GM21528 (cell line): ENCODE measurements around the gene CHMP1A.
A peak's percentile ranks its signal among the peaks of the same experiment; 100 is the strongest.
"Not testable (repeated sequence)": the region's sequence is repeated elsewhere in the genome, so short reads cannot be mapped to it uniquely, and the experiment has no call there.

Experiments
- ATAC-seq: cut with Tn5 transposase; IDR thresholded peaks from one replicate; pipeline ENCODE4 v1.9.1; 2021; ENCODE audit warnings: mild to moderate bottlenecking, moderate library complexity; ENCODE audit not compliant: unreplicated experiment, low FRiP score

CHMP1A gene

DNA sequence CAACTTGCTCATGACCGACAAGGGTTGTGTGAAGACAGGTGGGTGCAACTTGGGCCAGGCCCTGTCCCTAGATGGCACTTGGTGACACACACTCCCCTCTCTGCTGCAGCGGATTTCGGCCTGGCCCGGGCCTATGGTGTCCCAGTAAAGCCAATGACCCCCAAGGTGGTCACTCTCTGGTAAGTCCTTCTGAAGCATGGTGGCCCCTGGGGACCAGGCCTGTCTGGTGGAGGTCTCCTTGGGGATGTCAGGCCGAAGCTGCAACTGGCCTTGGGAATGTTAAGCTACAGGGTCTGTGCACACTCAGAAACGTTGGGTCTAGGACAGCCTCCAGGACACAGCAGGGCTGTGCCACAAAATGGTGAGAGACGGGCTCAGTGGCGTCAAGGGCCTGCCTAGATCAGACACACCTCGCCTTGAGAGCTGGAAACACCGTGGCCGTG is 35.8 kb upstream of the CHMP1A start:
- no peak for ATAC-seq

GRCh38 chr16:89691986-89692569 is 34.6 kb upstream of the CHMP1A start:
- ATAC-seq: no peak

- no peak for ATAC-seq
These were observed 33.9 kb upstream of the CHMP1A start for GRCh38 chr16:89691231-89691985.

DNA sequence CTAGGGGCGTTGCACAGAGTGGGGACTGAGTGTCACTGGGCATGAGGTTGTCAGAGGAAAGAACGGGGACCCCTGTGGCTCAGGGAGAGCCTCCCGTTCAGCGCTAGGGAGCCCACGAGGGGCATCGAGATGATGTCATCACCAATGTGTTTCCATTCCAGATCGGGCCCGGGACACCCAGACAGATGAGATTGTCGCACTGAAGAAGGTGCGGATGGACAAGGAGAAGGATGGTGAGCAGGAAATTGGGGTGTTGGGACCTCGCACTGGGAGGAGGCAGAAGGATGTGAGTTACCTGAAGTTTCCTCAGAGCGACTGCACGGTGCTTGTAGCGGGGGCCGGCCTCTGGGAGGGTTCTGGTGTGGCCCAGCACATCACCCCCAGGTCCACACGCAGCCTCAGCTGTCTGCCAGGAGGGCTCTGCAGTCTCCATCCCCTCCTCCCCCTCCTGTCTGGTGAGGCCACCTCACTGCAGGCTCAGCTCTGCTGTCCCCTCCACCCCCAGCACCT is 32.9 kb upstream of the CHMP1A start:
- ATAC-seq: no peak

- ATAC-seq: not testable (repeated sequence)
These were observed 32.1 kb upstream of the CHMP1A start for GRCh38 chr16:89689621-89690020.

GRCh38 chr16:89689142-89689541 is 31.6 kb upstream of the CHMP1A start:
- ATAC-seq: no peak

DNA sequence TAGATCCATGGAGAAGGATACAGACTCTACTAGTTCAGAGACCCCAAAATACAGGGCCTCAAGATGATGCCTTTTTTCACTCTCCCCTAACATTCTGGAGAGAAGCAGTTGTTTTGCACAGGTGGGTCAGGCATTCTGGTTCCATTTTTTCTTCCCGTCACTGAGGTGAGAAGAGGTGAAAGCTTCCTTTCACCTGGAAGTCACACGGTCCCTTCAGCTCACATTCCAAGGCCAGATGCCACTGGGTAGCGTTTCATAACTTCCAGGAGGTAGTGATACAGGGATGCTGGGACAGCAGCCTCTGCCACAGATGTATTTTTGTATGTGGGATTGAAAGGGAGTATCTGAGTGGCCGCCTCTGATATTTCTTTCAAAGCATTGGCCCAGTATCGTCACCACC is 30.9 kb upstream of the CHMP1A start:
- no peak for ATAC-seq

GRCh38 chr16:89687092-89687940 is 29.8 kb upstream of the CHMP1A start:
- ATAC-seq: peak; percentile 39

- peak; percentile 78 for ATAC-seq
These were observed 29.1 kb upstream of the CHMP1A start, which contains the start of gene CDK10 for GRCh38 chr16:89686520-89687091. Gene CDK10 (plus strand): TSS chr16:89686689. CDS start chr16:89686711, 22 bp downstream.

- no peak for ATAC-seq
These were observed 28.4 kb upstream of the CHMP1A start for GRCh38 chr16:89685916-89686315.

DNA sequence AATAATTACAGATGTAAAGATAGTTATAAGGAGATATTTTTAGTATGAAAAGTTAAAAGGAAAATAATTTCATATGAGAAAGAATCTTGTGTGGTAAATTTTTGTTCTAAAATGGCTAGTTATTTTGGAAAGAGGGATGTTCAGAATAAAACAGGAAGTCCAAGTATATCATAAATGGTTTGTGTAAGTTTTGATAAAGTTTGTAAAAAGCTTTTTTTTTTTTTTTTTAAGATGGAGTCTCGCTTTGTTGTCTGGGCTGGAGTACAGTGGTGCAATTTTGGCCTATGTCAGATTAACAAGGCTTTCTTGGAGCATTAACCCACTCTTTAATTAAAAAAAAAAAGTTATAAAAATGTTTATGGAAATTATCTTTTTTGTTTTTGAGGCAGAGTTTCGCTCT is 20.8 kb upstream of the CHMP1A start:
- ATAC-seq: no peak

GRCh38 chr16:89672177-89672941 is 14.9 kb upstream of the CHMP1A start:
- no peak for ATAC-seq

- ATAC-seq: not testable (repeated sequence)
These were observed 14.1 kb upstream of the CHMP1A start for GRCh38 chr16:89671565-89671964.

GRCh38 chr16:89670496-89671431 is 13.3 kb upstream of the CHMP1A start:
- no peak for ATAC-seq

DNA sequence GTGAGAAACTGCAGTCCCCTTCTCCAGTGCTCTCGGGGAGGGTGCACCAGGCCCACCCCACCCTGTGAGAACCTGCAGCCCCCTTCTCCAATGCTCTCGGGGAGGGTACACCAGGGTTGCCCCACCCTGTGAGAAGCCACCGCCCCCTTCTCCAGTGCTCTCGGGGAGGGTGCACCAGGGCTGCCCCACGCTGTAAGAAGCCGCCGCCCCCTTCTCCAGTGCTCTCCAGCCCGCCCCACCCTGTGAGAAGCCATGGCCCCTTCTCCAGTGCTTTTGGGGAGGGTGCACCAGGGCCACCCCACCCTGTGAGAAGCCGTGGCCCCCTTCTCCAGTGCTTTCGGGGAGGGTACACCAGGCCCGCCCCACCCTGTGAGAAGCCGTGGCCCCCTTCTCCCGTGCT is 12.2 kb upstream of the CHMP1A start:
- no peak for ATAC-seq

DNA sequence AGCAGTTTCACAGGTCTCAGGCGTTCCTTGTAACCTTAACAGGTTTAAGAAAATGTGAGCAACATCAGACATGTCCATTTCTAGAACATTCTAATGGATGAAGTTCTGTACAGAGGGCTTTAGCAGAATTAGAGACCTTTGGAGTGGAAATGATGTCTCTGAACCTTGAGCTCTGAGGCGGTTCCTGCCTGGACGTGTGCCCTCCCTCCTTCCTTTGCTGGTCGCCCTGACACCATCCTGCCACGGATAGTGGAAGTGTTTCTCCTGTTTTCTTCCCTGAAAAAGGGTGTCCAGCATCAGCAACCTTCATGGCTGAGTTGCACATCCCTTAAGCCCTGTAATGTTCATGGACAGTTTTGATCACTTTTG is 11.3 kb upstream of the CHMP1A start:
- ATAC-seq: no peak

- ATAC-seq: no peak
These were observed 10.1 kb upstream of the CHMP1A start for GRCh38 chr16:89667633-89668032.

DNA sequence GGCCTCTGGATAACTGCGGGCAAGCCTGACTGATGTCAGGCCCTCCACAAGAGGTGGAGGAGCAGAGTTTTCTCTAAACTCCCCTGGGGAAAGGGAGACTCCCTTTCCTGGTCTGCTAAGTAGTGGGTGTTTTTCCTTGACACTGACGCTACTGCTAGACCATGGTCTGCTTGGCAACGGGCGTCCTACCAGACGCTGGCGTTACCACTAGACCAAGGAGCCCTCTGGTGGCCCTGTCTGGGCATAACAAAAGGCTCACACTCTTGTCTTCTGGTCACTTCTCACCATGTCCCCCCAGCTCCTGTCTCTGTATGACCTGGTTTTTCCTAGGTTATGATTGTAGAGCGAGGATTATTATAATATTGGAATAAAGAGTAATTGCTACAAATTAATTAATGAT is 9.5 kb upstream of the CHMP1A start:
- ATAC-seq: not testable (repeated sequence)

GRCh38 chr16:89664238-89664637 is 6.7 kb upstream of the CHMP1A start:
- ATAC-seq: not testable (repeated sequence)
